ENCODE measurements around the gene NDFIP2. TPM values are rescaled to one million over a fixed set of nuclear protein-coding genes. Genes with fewer than 3 reads are reported as not detected.
A peak's percentile ranks its signal among the peaks of the same experiment; 100 is the strongest.

Gene NDFIP2
- total and polyA plus RNA-seq, 2 experiments from 2014 or later, result 28.3 to 28.7 TPM

- Histone ChIP-seq H3K27me3 (ENCODE audit: insufficient read depth) (no peaks in the 10 kb centered on the region), H3K9me2 (ENCODE audit: insufficient read depth) (no peaks in the 10 kb centered on the region), H3K79me2 (replicated peaks; ENCODE audit: insufficient read depth) (no peaks in the 10 kb centered on the region), H3F3A (replicated peaks; ENCODE audit: low read depth) (no peaks in the 10 kb centered on the region), H3K36me3 (ENCODE audit: insufficient read depth) (no peaks in the 10 kb centered on the region), H4K20me1 (replicated peaks; ENCODE audit: insufficient read depth) (no peaks in the 10 kb centered on the region), H3K4me1 (ENCODE audit: insufficient read depth) (peaks cover 5% of the 10 kb centered on the region; the same call in 1 of the 2 replicates), H2AFZ (no peak overlapping the region), H3K27ac (ENCODE audit: low read depth) (no peak overlapping the region), H3K4me2 (no peak overlapping the region), H3K4me3 (no peak overlapping the region)
- Mint-ChIP-seq H3K36me3 (ENCODE audit: low read depth) (no peaks in the 10 kb centered on the region), H3K4me3 (no peak overlapping the region), H3K27me3 (ENCODE audit: insufficient read depth, low read depth, poor library complexity) (no peaks in the 10 kb centered on the region), H3K9me3 (no peaks in the 10 kb centered on the region), H3K4me1 (peaks cover 10% of the 10 kb centered on the region), H3K27ac (no peak overlapping the region)
- no peak for DNase-seq (ENCODE audit: low spot score)
- TF ChIP-seq CTCF (conservative IDR thresholded peaks at IDR 0.05; ENCODE audit: low read depth in 2 of 2), result peak in 1 of 2 experiments; percentile 38; a peak in 3 of 4 replicates
- no peak for TF ChIP-seq EZH2phosphoT487 (IDR thresholded peaks at IDR 0.05; ENCODE audit: unreplicated experiment)
- ATAC-seq, result no peak
These were observed 67.9 kb downstream of the NDFIP2 start for GRCh38 chr13:79548902-79549301.

GRCh38 chr13:79549355-79550106 is 68.6 kb downstream of the NDFIP2 start:
- H3K36me3 Mint-ChIP-seq (ENCODE audit: low read depth), result no peaks in the 10 kb centered on the region
- Histone ChIP-seq H3K9me2 (ENCODE audit: insufficient read depth) (no peaks in the 10 kb centered on the region), H3K27ac (ENCODE audit: low read depth) (no peak overlapping the region), H3K36me3 (ENCODE audit: insufficient read depth) (no peaks in the 10 kb centered on the region), H3K4me3 (no peak overlapping the region), H3K4me1 (ENCODE audit: insufficient read depth) (no peaks in the 10 kb centered on the region), H3K4me2 (no peak overlapping the region), H2AFZ (no peak overlapping the region), H4K20me1 (replicated peaks; ENCODE audit: insufficient read depth) (no peaks in the 10 kb centered on the region), H3K27me3 (ENCODE audit: insufficient read depth) (no peaks in the 10 kb centered on the region), H3F3A (replicated peaks; ENCODE audit: low read depth) (no peaks in the 10 kb centered on the region), H3K79me2 (replicated peaks; ENCODE audit: insufficient read depth) (no peaks in the 10 kb centered on the region)
- H3K27ac Mint-ChIP-seq, result peak overlapping the region; percentile 22; the same call in 1 of the 2 replicates
- H3K27me3 Mint-ChIP-seq (ENCODE audit: insufficient read depth, low read depth, poor library complexity), result no peaks in the 10 kb centered on the region
- ATAC-seq (no peak), DNase-seq (ENCODE audit: low spot score) (no peak)
- H3K9me3 Mint-ChIP-seq, result no peaks in the 10 kb centered on the region
- H3K4me3 Mint-ChIP-seq, result no peak overlapping the region
- peaks cover 6% of the 10 kb centered on the region for H3K4me1 Mint-ChIP-seq
- no peak for TF ChIP-seq STAT1 (IDR thresholded peaks at IDR 0.05; ENCODE audit: unreplicated experiment)
- no peak for TF ChIP-seq NANOG (IDR thresholded peaks at IDR 0.05; ENCODE audit: borderline replicate concordance)
- no peak for TF ChIP-seq EZH2 (IDR thresholded peaks at IDR 0.05; ENCODE audit: low read depth, unreplicated experiment)
- no peak for TF ChIP-seq CREB1 (CRISPR knock-in tag; IDR thresholded peaks at IDR 0.05; ENCODE audit: low read depth)
- TF ChIP-seq ZNF331 (CRISPR knock-in tag; IDR thresholded peaks at IDR 0.05; ENCODE audit: low read depth), result no peak
- TF ChIP-seq REST (IDR thresholded peaks at IDR 0.05; ENCODE audit: unreplicated experiment), result no peak
- no peak for TF ChIP-seq ETS1 (IDR thresholded peaks at IDR 0.05)
- TF ChIP-seq ZNF114 (CRISPR knock-in tag; IDR thresholded peaks at IDR 0.05), result no peak
- no peak for TF ChIP-seq POLR2AphosphoS5 (IDR thresholded peaks at IDR 0.05; ENCODE audit: low read depth)
- TF ChIP-seq JUNB (IDR thresholded peaks at IDR 0.05; ENCODE audit: unreplicated experiment), result no peak

Measured in GM23338 (cell line).